Right cardiac atrium (tissue), 5 donors: Measurements from ENCODE around the gene OR2A42. TPM values are rescaled to one million over a fixed set of nuclear protein-coding genes. Genes with fewer than 3 reads are reported as not detected.
"Not testable (repeated sequence)": the region's sequence is repeated elsewhere in the genome, so short reads cannot be mapped to it uniquely, and the experiment has no call there.

Experiments used
- ATAC-seq, 2 donors: fragments of 200-7000 bp; cut with Tn5 transposase; one replicate each; pipeline versions ENCODE4 v1.8.0 to v1.9.1; 2020; ENCODE audit warnings: moderate library complexity in 2 of 2, mild to moderate bottlenecking in 1 of 2
- DNase-seq, 3 donors: peaks; one replicate each; pipeline ENCODE4 v3.0.0-alpha.2; 2020
- H3K27ac ChIP-seq: one replicate; pipeline ENCODE4 v1.5.1; 2013; ENCODE audit warnings: mild to moderate bottlenecking, low read length, control low read depth, moderate library complexity
- H3K27me3 ChIP-seq: one replicate; pipeline ENCODE4 v1.6.1; 2013; ENCODE audit not compliant: control insufficient read depth, insufficient read depth
- H3K4me1 ChIP-seq: one replicate; pipeline ENCODE4 v1.6.1; 2013; ENCODE audit warnings: low read length; ENCODE audit not compliant: control insufficient read depth, insufficient read depth
- H3K4me3 ChIP-seq: one replicate; pipeline ENCODE4 v1.5.1; 2013; ENCODE audit warnings: low read length, control low read depth
- H3K9me3 ChIP-seq: one replicate; pipeline ENCODE4 v1.6.1; 2013; ENCODE audit warnings: low read length; ENCODE audit not compliant: control insufficient read depth
- whole genome bisulfite sequencing: extraction: QIAGEN DNeasy Blood & Tissue Kit; methylation state at CpG from one replicate; pipeline ENCODE4 v1.1.7; 2013; 5-methylcytosine and 5-hydroxymethylcytosine counted together
- intact Hi-C, 4 donors: fragments of 100-400 bp; cut with DNase I; formaldehyde crosslinking; loops; one replicate each; pipeline versions ENCODE4 v1.11.0 to v1.14.0; 2022 to 2023
- polyA plus RNA-seq: library from polyadenylated mRNA; stranded (reverse); fragments of 200-250 nt; gene quantifications from one replicate; pipeline ENCODE4 v1.2.3, GENCODE V29; 2013
- total RNA-seq, 4 donors: library from RNA; stranded (reverse); fragmentation: NEBNext Ultra II Directional; extraction: Animal tissue kit (Norgen Biotek cat#: 25700); gene quantifications; one replicate each; pipeline ENCODE4 v1.2.1, GENCODE V29; 2021
- donor health status: healthy with polysubstance abuse.
- donor health status: DM: no; HTN: yes; CAD: no.
- donor health status: DM: no; HTN: no; CAD: no.
- donor health status: DM: no; HTN: yes; CAD: no; lungs with severe emphysema.
- donor health status: DM: yes; HTN: yes; CAD: no.

OR2A42 gene
- total and polyA plus RNA-seq, 5 donors: 0.20 TPM; not detected in 4

- no peak overlapping the region for H3K4me3 ChIP-seq
- intact Hi-C loops: no loop called here
- 79% methylated on average over 3 of the region's 3 CpGs for WGBS
- DNase-seq (no peak), ATAC-seq (no peak)
- no peaks in the 10 kb centered on the region for H3K4me1 ChIP-seq
- no peak overlapping the region for H3K27ac ChIP-seq
- no peaks in the 10 kb centered on the region for H3K9me3 ChIP-seq
- no peaks in the 10 kb centered on the region for H3K27me3 ChIP-seq
These were observed 16.7 kb upstream of the OR2A42 start for GRCh38 chr7:144256112-144256511.

GRCh38 chr7:144255471-144255897 is 16.1 kb upstream of the OR2A42 start:
- 70% methylated on average over 5 of the region's 5 CpGs for WGBS
- Histone ChIP-seq H3K4me3 (no peak overlapping the region), H3K9me3 (no peaks in the 10 kb centered on the region), H3K4me1 (no peaks in the 10 kb centered on the region), H3K27me3 (no peaks in the 10 kb centered on the region), H3K27ac (no peak overlapping the region)
- DNase-seq: no peak
- no peak for ATAC-seq
- intact Hi-C loops: no loop called here

- WGBS: no CpG with 5 or more reads among the region's 4 CpGs
- H3K27me3 ChIP-seq, ATAC-seq, intact Hi-C loops, DNase-seq, H3K9me3 ChIP-seq, H3K4me3 ChIP-seq, H3K27ac ChIP-seq, H3K4me1 ChIP-seq: not testable (repeated sequence)
These were observed 12.9 kb upstream of the OR2A42 start for GRCh38 chr7:144252307-144252706.

DNA sequence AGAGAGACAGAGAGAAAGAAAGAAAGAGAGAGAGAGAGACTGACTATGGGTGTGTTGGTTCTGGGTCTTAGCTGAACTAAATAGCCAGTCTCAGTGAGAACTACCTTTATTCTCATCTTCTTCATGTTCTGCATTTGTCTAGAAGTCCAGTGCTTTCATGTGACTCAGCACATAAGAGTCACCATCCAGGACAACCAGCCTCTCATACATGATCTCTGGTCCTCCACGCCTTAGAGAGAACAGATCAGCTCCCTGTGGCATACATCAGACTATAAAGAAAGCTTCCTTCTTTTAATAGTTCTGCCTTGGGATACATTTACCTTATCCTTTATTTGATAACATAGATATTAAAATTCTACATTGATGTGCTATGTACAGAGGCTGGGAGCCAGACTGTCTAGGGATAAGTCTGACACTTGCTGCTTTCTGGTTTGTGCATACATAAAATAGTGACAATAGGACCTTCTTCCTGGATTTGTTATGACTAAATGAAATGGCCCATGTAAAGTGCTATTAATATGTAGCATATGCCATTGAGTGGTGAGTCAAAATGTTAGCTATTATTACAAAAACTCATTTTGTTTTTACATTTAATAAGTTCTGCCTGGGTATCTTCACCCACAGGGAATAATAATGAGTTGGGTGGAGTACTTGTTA is 8.4 kb upstream of the OR2A42 start:
- intact Hi-C loops, H3K9me3 ChIP-seq, H3K27me3 ChIP-seq, H3K4me3 ChIP-seq, ATAC-seq, H3K4me1 ChIP-seq, DNase-seq, H3K27ac ChIP-seq: not testable (repeated sequence)
- WGBS: no CpG with 5 or more reads among the region's 1 CpG

DNA sequence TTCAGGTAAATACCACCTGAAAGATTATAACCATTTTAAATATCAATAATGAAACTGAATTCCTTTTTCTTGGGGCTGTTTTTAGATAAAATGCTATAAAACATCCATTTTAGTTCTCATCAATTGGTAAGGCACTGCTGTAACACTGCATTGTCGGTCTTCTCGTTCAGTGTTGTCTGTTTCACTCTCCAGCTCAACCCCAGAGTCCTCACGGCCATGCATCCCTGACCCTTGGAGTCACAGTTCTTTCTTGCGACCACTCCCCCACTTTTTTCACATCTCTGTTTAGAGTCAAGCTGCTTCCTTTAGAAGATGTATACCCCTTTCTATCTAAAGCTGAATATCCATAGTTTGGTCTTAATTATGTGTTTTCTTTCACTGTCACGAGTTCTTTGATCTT is 7.6 kb upstream of the OR2A42 start:
- H3K27me3 ChIP-seq, DNase-seq, intact Hi-C loops, H3K9me3 ChIP-seq, ATAC-seq, H3K27ac ChIP-seq, H3K4me3 ChIP-seq, H3K4me1 ChIP-seq: not testable (repeated sequence)
- no CpG with 5 or more reads among the region's 5 CpGs for WGBS

- DNase-seq, intact Hi-C loops, H3K27ac ChIP-seq, H3K4me1 ChIP-seq, H3K9me3 ChIP-seq, H3K4me3 ChIP-seq, ATAC-seq, H3K27me3 ChIP-seq: not testable (repeated sequence)
- no CpG with 5 or more reads among the region's 2 CpGs for WGBS
These were observed 6.0 kb upstream of the OR2A42 start for GRCh38 chr7:144245372-144245771.

- WGBS: 80% methylated on average over 2 of the region's 2 CpGs
These were observed 799 bp downstream of the OR2A42 start for GRCh38 chr7:144238530-144239082.

GRCh38 chr7:144233039-144233438 is 6.4 kb downstream of the OR2A42 start:
- DNase-seq, H3K9me3 ChIP-seq, H3K4me3 ChIP-seq, H3K27ac ChIP-seq, H3K4me1 ChIP-seq, ATAC-seq, H3K27me3 ChIP-seq, intact Hi-C loops: not testable (repeated sequence)
- 55% methylated on average over 1 of the region's 1 CpG for WGBS

More at GRCh38 chr7:144238530-144239082, 799 bp downstream of the OR2A42 start:
- intact Hi-C loops, H3K4me1 ChIP-seq, ATAC-seq, H3K27me3 ChIP-seq, H3K27ac ChIP-seq, DNase-seq, H3K4me3 ChIP-seq, H3K9me3 ChIP-seq: not testable (repeated sequence)

DNA sequence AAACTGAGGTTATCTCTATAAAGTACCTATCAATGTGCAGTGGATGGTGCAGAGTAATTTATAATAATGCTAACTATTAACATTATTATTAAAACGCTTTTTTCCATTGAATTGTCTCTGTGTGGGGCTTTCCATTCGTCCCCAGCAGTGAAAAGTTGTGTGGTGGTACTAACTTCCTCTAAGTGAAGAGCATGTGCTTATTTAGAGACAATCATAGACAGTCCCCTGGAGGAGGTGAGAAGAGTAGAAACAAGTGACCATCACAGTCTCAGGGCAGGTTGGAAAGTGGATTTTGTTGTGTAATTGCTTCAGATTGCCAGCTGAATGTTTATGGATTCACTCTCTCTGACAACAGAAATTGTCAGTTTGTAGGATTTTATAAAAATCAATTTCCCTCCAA is 8.4 kb downstream of the OR2A42 start:
- no CpG with 5 or more reads among the region's 2 CpGs for WGBS
- ATAC-seq, H3K9me3 ChIP-seq, DNase-seq, H3K27ac ChIP-seq, H3K27me3 ChIP-seq, H3K4me3 ChIP-seq, H3K4me1 ChIP-seq, intact Hi-C loops: not testable (repeated sequence)

- H3K4me3 ChIP-seq, H3K27ac ChIP-seq, intact Hi-C loops, H3K9me3 ChIP-seq, H3K27me3 ChIP-seq, H3K4me1 ChIP-seq: not testable (repeated sequence)
- ATAC-seq (peak in 1 of 2 donors; percentile 47), DNase-seq (peak in 2 of 3 donors; percentile 18 to 27)
- WGBS: 92% methylated on average over 1 of the region's 3 CpGs
These were observed 10.6 kb downstream of the OR2A42 start for GRCh38 chr7:144228810-144229209.

GRCh38 chr7:144226866-144227265 is 12.5 kb downstream of the OR2A42 start:
- H3K27me3 ChIP-seq, DNase-seq, H3K4me3 ChIP-seq, ATAC-seq, H3K4me1 ChIP-seq, intact Hi-C loops, H3K27ac ChIP-seq, H3K9me3 ChIP-seq: not testable (repeated sequence)
- WGBS: 71% methylated on average over 3 of the region's 4 CpGs
